ENCODE measurements around the gene GPR61.

The GPR61 gene

GRCh38 chr1:109586055-109586454 is 46.4 kb downstream of the GPR61 start:
- Histone ChIP-seq H3K4me2 (ENCODE audit: low read depth, low read length, poor library complexity, severe bottlenecking) (no peak overlapping the region), H3K36me3 (ENCODE audit: low read length) (peaks cover 25% of the 10 kb centered on the region; the same call in 1 of the 2 replicates), H4K20me1 (ENCODE audit: low read depth, low read length) (no peaks in the 10 kb centered on the region), H3K9me2 (replicated peaks; ENCODE audit: insufficient read depth, low read length) (no peaks in the 10 kb centered on the region), H3K9me3 (ENCODE audit: insufficient read depth, low read length) (no peaks in the 10 kb centered on the region), H3K79me2 (ENCODE audit: insufficient read depth, low read length) (no peaks in the 10 kb centered on the region), H3K27me3 (ENCODE audit: low read length) (no peaks in the 10 kb centered on the region), H3K4me3 (ENCODE audit: insufficient read depth, low read length, poor library complexity, severe bottlenecking) (no peak overlapping the region), H3F3A (ENCODE audit: insufficient read depth) (0 out of 2 replicates have a peak, but pooled peaks cover 5% of the 10 kb centered on the region), H2AFZ (ENCODE audit: low read depth, low read length, severe bottlenecking) (no peak overlapping the region), H3K27ac (ENCODE audit: low read depth, low read length) (no peak overlapping the region), H3K9ac (ENCODE audit: low read length) (no peak overlapping the region)
- TF ChIP-seq EZH2phosphoT487 (conservative IDR thresholded peaks at IDR 0.05; ENCODE audit: low read length) (no peak), CTCF (IDR thresholded peaks at IDR 0.05; ENCODE audit: insufficient read depth, low read length, poor library complexity, severe bottlenecking) (no peak)

- no peak overlapping the region for H3K27ac ChIP-seq (ENCODE audit: low read depth, low read length)
- no peak overlapping the region for H3K9ac ChIP-seq (ENCODE audit: low read length)
- TF ChIP-seq CTCF (IDR thresholded peaks at IDR 0.05; ENCODE audit: insufficient read depth, low read length, poor library complexity, severe bottlenecking) (no peak), EZH2phosphoT487 (conservative IDR thresholded peaks at IDR 0.05; ENCODE audit: low read length) (no peak)
- H2AFZ ChIP-seq (ENCODE audit: low read depth, low read length, severe bottlenecking), result no peak overlapping the region
- no peaks in the 10 kb centered on the region for H3K79me2 ChIP-seq (ENCODE audit: insufficient read depth, low read length)
- H3K36me3 ChIP-seq (ENCODE audit: low read length), result peaks cover 32% of the 10 kb centered on the region; the same call in 1 of the 2 replicates
- no peaks in the 10 kb centered on the region for H4K20me1 ChIP-seq (ENCODE audit: low read depth, low read length)
- no peak overlapping the region for H3K4me2 ChIP-seq (ENCODE audit: low read depth, low read length, poor library complexity, severe bottlenecking)
- H3K4me3 ChIP-seq (ENCODE audit: insufficient read depth, low read length, poor library complexity, severe bottlenecking), result no peak overlapping the region
- H3K9me3 ChIP-seq (ENCODE audit: insufficient read depth, low read length), result no peaks in the 10 kb centered on the region
- H3K9me2 ChIP-seq (replicated peaks; ENCODE audit: insufficient read depth, low read length), result no peaks in the 10 kb centered on the region
- H3K27me3 ChIP-seq (ENCODE audit: low read length), result no peaks in the 10 kb centered on the region
- H3F3A ChIP-seq (ENCODE audit: insufficient read depth), result peaks cover 5% of the 10 kb centered on the region; the same call in 1 of the 2 replicates
Observed at GRCh38 chr1:109589177-109589576, 49.5 kb downstream of the GPR61 start.

GRCh38 chr1:109589679-109590078 is 50.0 kb downstream of the GPR61 start:
- Histone ChIP-seq H3K4me2 (ENCODE audit: low read depth, low read length, poor library complexity, severe bottlenecking) (no peak overlapping the region), H3K27me3 (ENCODE audit: low read length) (no peaks in the 10 kb centered on the region), H3F3A (ENCODE audit: insufficient read depth) (peaks cover 5% of the 10 kb centered on the region; the same call in 1 of the 2 replicates), H3K4me3 (ENCODE audit: insufficient read depth, low read length, poor library complexity, severe bottlenecking) (no peak overlapping the region), H3K36me3 (ENCODE audit: low read length) (peaks cover 33% of the 10 kb centered on the region; the same call in 1 of the 2 replicates), H3K9me2 (replicated peaks; ENCODE audit: insufficient read depth, low read length) (no peaks in the 10 kb centered on the region), H3K79me2 (ENCODE audit: insufficient read depth, low read length) (no peaks in the 10 kb centered on the region), H4K20me1 (ENCODE audit: low read depth, low read length) (no peaks in the 10 kb centered on the region), H3K9ac (ENCODE audit: low read length) (no peak overlapping the region), H3K9me3 (ENCODE audit: insufficient read depth, low read length) (no peaks in the 10 kb centered on the region), H2AFZ (ENCODE audit: low read depth, low read length, severe bottlenecking) (no peak overlapping the region), H3K27ac (ENCODE audit: low read depth, low read length) (no peak overlapping the region)
- TF ChIP-seq CTCF (IDR thresholded peaks at IDR 0.05; ENCODE audit: insufficient read depth, low read length, poor library complexity, severe bottlenecking), result no peak
- TF ChIP-seq EZH2phosphoT487 (conservative IDR thresholded peaks at IDR 0.05; ENCODE audit: low read length), result no peak

Data from SU-DHL-6 (cell line).